SK-N-SH (cell line): Measurements from ENCODE around the gene RRAGC. TPM values are rescaled to one million over a fixed set of nuclear protein-coding genes. Genes with fewer than 3 reads are reported as not detected.

Experiments used
- CTCF ChIA-PET: fragments of 300-600, 350-600 bp; formaldehyde crosslinking; extraction: SDS; loops from one replicate; lab custom pipeline; 2021; lab: Yijun Ruan, JAX
- POLR2A ChIA-PET: fragments of 350-600 bp; sonication (Branson Sonifier 250); formaldehyde crosslinking; extraction: SDS; loops from one replicate; lab custom pipeline; 2020; ENCODE audit warnings: antibody characterized with exemption, inconsistent platforms; lab: Yijun Ruan, JAX
- DNase-seq: peaks from one replicate; pipeline ENCODE4 v3.0.0; 2012
- H2AFZ ChIP-seq: fragments of 200-600 bp; sonication (generic); 2 replicates; pipeline ENCODE4 v1.8.1; 2016; ENCODE audit warnings: antibody characterized with exemption, mild to moderate bottlenecking, low read depth
- H3F3A ChIP-seq: fragments of 200-600 bp; sonication (generic); replicated peaks from 2 replicates; pipeline ENCODE3; 2016; ENCODE audit warnings: antibody characterized with exemption, mild to moderate bottlenecking; ENCODE audit not compliant: insufficient read depth
- H3K27ac ChIP-seq, 2 experiments: fragments of 200-500 bp in 1 of 2; fragments of 200-600 bp in 1 of 2; sonication (Bioruptor generic) in 1 of 2; sonication (generic), shearing (Covaris generic) in 1 of 2; 2 replicates each; pipeline versions ENCODE4 v1.5.1 to v1.6.1; 2014 to 2016; ENCODE audit warnings: low read depth in 2 of 2, inconsistent platforms in 1 of 2, low read length in 1 of 2, mild to moderate bottlenecking in 1 of 2, mixed read lengths in 1 of 2
- H3K27me3 ChIP-seq: fragments of 200-600 bp; sonication (generic), shearing (Covaris generic); 2 replicates; pipeline ENCODE4 v1.6.1; 2016; ENCODE audit warnings: mixed run types; ENCODE audit not compliant: insufficient read depth
- H3K36me3 ChIP-seq, 2 experiments: fragments of 200-500 bp in 1 of 2; fragments of 200-600 bp in 1 of 2; sonication (Bioruptor generic) in 1 of 2; sonication (generic) in 1 of 2; replicated peaks in 1 of 2; 2 replicates each; pipeline versions ENCODE3 to v1.5.1; 2014 to 2016; ENCODE audit warnings: low read length in 1 of 2, mild to moderate bottlenecking in 1 of 2; ENCODE audit not compliant: insufficient read depth in 2 of 2, control insufficient read depth in 1 of 2
- H3K4me1 ChIP-seq, 2 experiments: fragments of 200-500 bp in 1 of 2; fragments of 200-600 bp in 1 of 2; sonication (Bioruptor generic) in 1 of 2; sonication (generic), shearing (Covaris generic) in 1 of 2; 2 replicates each; pipeline versions ENCODE4 v1.5.1 to v1.6.1; 2014 to 2016; ENCODE audit warnings: low read depth in 1 of 2, low read length in 1 of 2, mixed run types in 1 of 2; ENCODE audit not compliant: insufficient read depth in 2 of 2, control insufficient read depth in 1 of 2
- H3K4me2 ChIP-seq: fragments of 200-600 bp; sonication (generic), shearing (Covaris generic); 2 replicates; pipeline ENCODE4 v1.6.1; 2017; ENCODE audit warnings: mixed run types
- H3K4me3 ChIP-seq, 2 experiments: fragments of 200-500 bp in 1 of 2; fragments of 200-600 bp in 1 of 2; sonication (Bioruptor generic) in 1 of 2; sonication (generic), shearing (Covaris generic) in 1 of 2; 2 replicates each; pipeline versions ENCODE4 v1.5.1 to v1.8.1; 2014 to 2016; ENCODE audit warnings: low read depth in 2 of 2, inconsistent platforms in 1 of 2, low read length in 1 of 2, mild to moderate bottlenecking in 1 of 2, mixed read lengths in 1 of 2, moderate library complexity in 1 of 2
- H3K79me2 ChIP-seq: fragments of 200-600 bp; sonication (generic); 2 replicates; pipeline ENCODE4 v1.8.1; 2017; ENCODE audit warnings: mild to moderate bottlenecking; ENCODE audit not compliant: insufficient read depth
- H3K9ac ChIP-seq: fragments of 200-600 bp; sonication (generic); 2 replicates; pipeline ENCODE4 v1.6.1; 2017; ENCODE audit warnings: mixed run types
- H3K9me2 ChIP-seq: fragments of 200-600 bp; sonication (generic); 2 replicates; pipeline ENCODE4 v1.6.1; 2017; ENCODE audit warnings: mixed run types
- H3K9me3 ChIP-seq: fragments of 200-600 bp; sonication (generic); 2 replicates; pipeline ENCODE4 v1.6.1; 2017; ENCODE audit warnings: mixed run types, mild to moderate bottlenecking, moderate library complexity
- H4K20me1 ChIP-seq: fragments of 200-600 bp; sonication (generic); 2 replicates; pipeline ENCODE4 v1.6.1; 2017; ENCODE audit warnings: mild to moderate bottlenecking, mixed run types; ENCODE audit not compliant: insufficient read depth
- CHD2 ChIP-seq: fragments of 150-350 bp; IDR thresholded peaks from 2 replicates; pipeline ENCODE4 v1.6.1; 2018; ENCODE audit warnings: low read length; ENCODE audit not compliant: partially characterized antibody
- FOSL2 ChIP-seq: IDR thresholded peaks from 2 replicates; pipeline ENCODE4 v1.4.0; 2012; ENCODE audit warnings: low read depth, mild to moderate bottlenecking, moderate library complexity, borderline replicate concordance
- FOXJ3 ChIP-seq: sonication (generic); formaldehyde crosslinking; IDR thresholded peaks from 2 replicates; pipeline ENCODE4 v1.5.1; 2020; ENCODE audit warnings: mild to moderate bottlenecking, missing genetic modification reagents
- FOXM1 ChIP-seq: IDR thresholded peaks from 2 replicates; pipeline ENCODE4 v1.4.0; 2012; ENCODE audit warnings: low read depth, mild to moderate bottlenecking
- GABPA ChIP-seq: IDR thresholded peaks from 2 replicates; pipeline ENCODE4 v1.4.0; 2012; ENCODE audit warnings: low read depth, mild to moderate bottlenecking
- GATA2 ChIP-seq: sonication (generic); formaldehyde crosslinking; IDR thresholded peaks from 2 replicates; pipeline ENCODE4 v1.5.0; 2020; ENCODE audit warnings: mild to moderate bottlenecking, missing genetic modification reagents
- JUND ChIP-seq: IDR thresholded peaks from 2 replicates; pipeline ENCODE4 v1.4.0; 2012
- MEF2A ChIP-seq: IDR thresholded peaks from 2 replicates; pipeline ENCODE4 v1.4.0; 2012; ENCODE audit warnings: low read depth, borderline replicate concordance
- MXI1 ChIP-seq: IDR thresholded peaks from 2 replicates; pipeline ENCODE4 v1.6.1; 2012; ENCODE audit warnings: mild to moderate bottlenecking, low read depth, low read length, improper control_type of control experiment
- PBX3 ChIP-seq: IDR thresholded peaks from 2 replicates; pipeline ENCODE4; 2012
- RXRA ChIP-seq: IDR thresholded peaks from 2 replicates; pipeline ENCODE4 v1.4.0; 2012; ENCODE audit warnings: low read depth, mild to moderate bottlenecking, borderline replicate concordance
- SIN3A ChIP-seq: IDR thresholded peaks from 2 replicates; pipeline ENCODE4 v1.6.1; 2012; ENCODE audit warnings: low read depth, mild to moderate bottlenecking, low read length, moderate library complexity, borderline replicate concordance
- SMC3 ChIP-seq: IDR thresholded peaks from 2 replicates; pipeline ENCODE4 v1.6.1; 2012; ENCODE audit warnings: low read depth, low read length, improper control_type of control experiment
- TAF1 ChIP-seq: IDR thresholded peaks from 2 replicates; pipeline ENCODE4 v1.6.1; 2012; ENCODE audit warnings: low read depth, mild to moderate bottlenecking, low read length, moderate library complexity, borderline replicate concordance
- TCF12 ChIP-seq: IDR thresholded peaks from 2 replicates; pipeline ENCODE4 v1.4.0; 2012
- WGBS: methylation state at CpG from one replicate; pipeline ENCODE4 v1.1.6; 2017; ENCODE audit warnings: low lambda C conversion rate; 5-methylcytosine and 5-hydroxymethylcytosine counted together
- polyA plus RNA-seq, 3 experiments: library from polyadenylated mRNA; depleted of rRNA; stranded (reverse); fragments of >200 nt; gene quantifications; 2 replicates each; pipeline ENCODE4 v1.2.3, GENCODE V29; 2012
- TF ChIP-seq, protein P1 (sequence below): fragments of 150-350 bp; IDR thresholded peaks from 2 replicates; pipeline ENCODE4 v1.6.1; 2017; ENCODE audit warnings: antibody characterized with exemption, low read length, low read depth, borderline replicate concordance
- TF ChIP-seq, protein P2 (sequence below): fragments of 150-350 bp; IDR thresholded peaks from 2 replicates; pipeline ENCODE4 v1.6.1; 2016; ENCODE audit warnings: mild to moderate bottlenecking, low read depth, low read length

Gene RRAGC
- polyA plus RNA-seq, 1 of the 3 experiments (the other 2 are of a cell fraction) = 9.6 TPM

DNA sequence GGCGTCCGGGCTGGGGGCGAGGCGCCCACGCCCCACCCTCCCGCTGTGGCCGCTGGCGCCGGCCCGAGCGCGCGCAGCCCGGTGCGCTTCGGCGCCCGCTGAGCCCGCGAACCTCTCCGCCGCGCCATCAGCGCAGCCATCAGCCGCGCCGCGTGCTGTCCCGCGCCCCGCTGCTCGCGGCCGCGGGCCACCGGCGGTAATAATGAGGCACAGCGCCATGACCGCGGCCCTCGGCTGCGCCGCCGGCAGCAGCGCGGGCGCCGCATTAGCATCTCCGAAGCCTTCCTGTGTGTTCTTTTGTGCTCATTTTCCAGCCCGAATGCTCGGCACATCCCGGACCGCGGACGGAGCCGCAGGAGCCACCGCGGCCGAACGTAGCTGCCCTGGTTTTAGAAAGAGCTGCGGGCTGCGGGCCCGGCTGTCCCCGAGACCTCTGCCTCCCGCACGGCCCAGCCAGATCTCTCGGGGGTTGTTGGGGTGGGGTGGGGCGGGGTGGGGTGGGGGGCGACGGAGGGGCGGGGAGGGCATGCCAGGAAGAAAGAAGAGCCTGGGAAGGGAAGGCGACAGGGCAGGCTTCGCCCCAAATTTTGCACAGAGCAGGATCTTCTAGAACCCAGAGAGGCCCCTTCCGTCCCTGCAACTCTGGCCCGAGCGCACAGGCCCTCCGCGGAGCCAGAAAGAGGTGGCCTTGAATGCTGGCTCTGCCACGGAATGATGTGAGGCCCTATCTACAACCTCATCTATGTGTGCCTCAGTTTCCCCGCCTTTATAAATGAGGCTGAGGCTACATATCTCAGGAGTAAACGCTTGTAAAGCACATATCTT, 55.3 kb downstream of the RRAGC start:
- H3K9me3 ChIP-seq = no peaks in the 10 kb centered on the region
- no peaks in the 10 kb centered on the region for H4K20me1 ChIP-seq
- peak overlapping the region; percentile 70; the same call in 1 of the 2 replicates for H3K4me2 ChIP-seq
- H3K4me1 ChIP-seq = no peaks in the 10 kb centered on the region
- TF ChIP-seq SIN3A (no peak), JUND (no peak), SMC3 (no peak), CHD2 (no peak), FOXM1 (no peak), TAF1 (no peak), TCF12 (no peak), MEF2A (no peak), GABPA (no peak), RXRA (no peak), PBX3 (no peak), FOSL2 (no peak), GATA2 (CRISPR knock-in tag) (no peak), FOXJ3 (CRISPR knock-in tag) (no peak), MXI1 (no peak)
- TF ChIP-seq, protein P1, sequence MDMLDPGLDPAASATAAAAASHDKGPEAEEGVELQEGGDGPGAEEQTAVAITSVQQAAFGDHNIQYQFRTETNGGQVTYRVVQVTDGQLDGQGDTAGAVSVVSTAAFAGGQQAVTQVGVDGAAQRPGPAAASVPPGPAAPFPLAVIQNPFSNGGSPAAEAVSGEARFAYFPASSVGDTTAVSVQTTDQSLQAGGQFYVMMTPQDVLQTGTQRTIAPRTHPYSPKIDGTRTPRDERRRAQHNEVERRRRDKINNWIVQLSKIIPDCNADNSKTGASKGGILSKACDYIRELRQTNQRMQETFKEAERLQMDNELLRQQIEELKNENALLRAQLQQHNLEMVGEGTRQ = no peak
- TF ChIP-seq, protein P2, sequence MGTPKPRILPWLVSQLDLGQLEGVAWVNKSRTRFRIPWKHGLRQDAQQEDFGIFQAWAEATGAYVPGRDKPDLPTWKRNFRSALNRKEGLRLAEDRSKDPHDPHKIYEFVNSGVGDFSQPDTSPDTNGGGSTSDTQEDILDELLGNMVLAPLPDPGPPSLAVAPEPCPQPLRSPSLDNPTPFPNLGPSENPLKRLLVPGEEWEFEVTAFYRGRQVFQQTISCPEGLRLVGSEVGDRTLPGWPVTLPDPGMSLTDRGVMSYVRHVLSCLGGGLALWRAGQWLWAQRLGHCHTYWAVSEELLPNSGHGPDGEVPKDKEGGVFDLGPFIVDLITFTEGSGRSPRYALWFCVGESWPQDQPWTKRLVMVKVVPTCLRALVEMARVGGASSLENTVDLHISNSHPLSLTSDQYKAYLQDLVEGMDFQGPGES = no peak
- H3K4me3 ChIP-seq = peak overlapping the region; percentile 26 to 49; a peak in 2 of 4 replicates
- CTCF ChIA-PET = no interaction called here
- POLR2A ChIA-PET = no interaction called here
- H2AFZ ChIP-seq = no peak overlapping the region
- H3K9ac ChIP-seq = no peak overlapping the region
- no peaks in the 10 kb centered on the region for H3F3A ChIP-seq
- no peaks in the 10 kb centered on the region for H3K79me2 ChIP-seq
- peak; percentile 66 for DNase-seq
- no peaks in the 10 kb centered on the region for H3K36me3 ChIP-seq
- H3K27ac ChIP-seq = no peak overlapping the region
- H3K27me3 ChIP-seq = peaks cover 22% of the 10 kb centered on the region
- 4% methylated on average over 32 of the region's 81 CpGs for WGBS
- H3K9me2 ChIP-seq = no peaks in the 10 kb centered on the region
